ACC112 (cell line): ENCODE results near the gene PTPRJ.
"Not testable (repeated sequence)": the region's sequence is repeated elsewhere in the genome, so short reads cannot be mapped to it uniquely, and the experiment has no call there.

Experiments used
- H2AFZ ChIP-seq: fragments of 200-600 bp; sonication (generic); one replicate; pipeline ENCODE4 v1.6.0; 2017; ENCODE audit warnings: antibody characterized with exemption, low read length; ENCODE audit not compliant: unreplicated experiment
- H3K27ac ChIP-seq: fragments of 200-600 bp; sonication (generic); 2 replicates; pipeline ENCODE4 v1.5.1; 2014; ENCODE audit warnings: low read depth, mild to moderate bottlenecking, antibody characterized with exemption, low read length, moderate library complexity
- H3K27me3 ChIP-seq: fragments of 200-600 bp; sonication (generic); 2 replicates; pipeline ENCODE4 v1.6.1; 2014; ENCODE audit warnings: mild to moderate bottlenecking, antibody characterized with exemption, low read length, moderate library complexity, mixed read lengths; ENCODE audit not compliant: insufficient read depth
- H3K36me3 ChIP-seq: fragments of 200-600 bp; sonication (generic); 2 replicates; pipeline ENCODE4 v1.6.1; 2016; ENCODE audit warnings: mild to moderate bottlenecking, antibody characterized with exemption, low read length, moderate library complexity, mixed read lengths; ENCODE audit not compliant: insufficient read depth
- H3K4me1 ChIP-seq: fragments of 200-600 bp; sonication (generic); one replicate; pipeline ENCODE4 v1.6.1; 2016; ENCODE audit warnings: low read length, mixed read lengths; ENCODE audit not compliant: insufficient read depth, unreplicated experiment, control insufficient read depth
- H3K4me3 ChIP-seq: fragments of 200-600 bp; sonication (generic); 2 replicates; pipeline ENCODE4 v1.5.1; 2014; ENCODE audit warnings: mild to moderate bottlenecking, low read depth, low read length
- H3K79me2 ChIP-seq: fragments of 200-600 bp; sonication (generic); one replicate; pipeline ENCODE4 v1.6.0; 2016; ENCODE audit warnings: low read length; ENCODE audit not compliant: control insufficient read depth, unreplicated experiment, insufficient read depth

Gene PTPRJ

DNA sequence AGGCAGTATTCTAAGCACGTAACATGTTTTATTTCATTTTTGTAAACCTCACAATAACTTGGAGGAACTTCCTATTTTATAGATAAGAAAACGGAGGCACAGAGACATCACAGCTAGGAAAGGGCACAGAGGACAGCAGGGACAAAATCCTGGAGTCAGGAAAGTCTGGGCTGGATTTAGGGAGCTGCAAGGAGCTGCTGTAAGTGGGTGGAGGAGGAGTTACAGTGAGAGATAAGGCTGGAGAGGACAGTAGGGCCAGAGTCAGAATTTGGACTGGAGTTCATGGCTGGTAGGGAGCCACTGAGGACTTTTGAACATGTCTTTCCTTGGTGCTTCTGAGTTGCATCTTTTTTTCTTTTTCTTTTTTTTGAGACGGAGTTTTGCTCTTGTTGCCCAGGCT, 32.2 kb upstream of the PTPRJ start:
- no peaks in the 10 kb centered on the region for H3K27me3 ChIP-seq
- no peak overlapping the region for H3K4me3 ChIP-seq
- H3K79me2 ChIP-seq = no peaks in the 10 kb centered on the region
- peak overlapping the region; percentile 19; the same call in 1 of the 2 replicates for H3K27ac ChIP-seq
- H3K36me3 ChIP-seq = no peaks in the 10 kb centered on the region
- H2AFZ ChIP-seq = no peak overlapping the region
- H3K4me1 ChIP-seq = peaks cover 34% of the 10 kb centered on the region

GRCh38 chr11:47949001-47949675, 31.2 kb upstream of the PTPRJ start:
- not testable (repeated sequence) for H3K36me3 ChIP-seq, H3K79me2 ChIP-seq
- peaks cover 31% of the 10 kb centered on the region for H3K4me1 ChIP-seq

GRCh38 chr11:47950396-47950795, 30.0 kb upstream of the PTPRJ start:
- Histone ChIP-seq H3K27me3 (no peaks in the 10 kb centered on the region), H3K79me2 (no peaks in the 10 kb centered on the region), H3K4me1 (peaks cover 22% of the 10 kb centered on the region), H2AFZ (peak overlapping the region; percentile 43), H3K36me3 (no peaks in the 10 kb centered on the region), H3K4me3 (no peak overlapping the region), H3K27ac (no peak overlapping the region)

More at GRCh38 chr11:47949001-47949675, 31.2 kb upstream of the PTPRJ start:
- H2AFZ ChIP-seq, H3K27me3 ChIP-seq, H3K4me3 ChIP-seq, H3K27ac ChIP-seq: not testable (repeated sequence)

DNA sequence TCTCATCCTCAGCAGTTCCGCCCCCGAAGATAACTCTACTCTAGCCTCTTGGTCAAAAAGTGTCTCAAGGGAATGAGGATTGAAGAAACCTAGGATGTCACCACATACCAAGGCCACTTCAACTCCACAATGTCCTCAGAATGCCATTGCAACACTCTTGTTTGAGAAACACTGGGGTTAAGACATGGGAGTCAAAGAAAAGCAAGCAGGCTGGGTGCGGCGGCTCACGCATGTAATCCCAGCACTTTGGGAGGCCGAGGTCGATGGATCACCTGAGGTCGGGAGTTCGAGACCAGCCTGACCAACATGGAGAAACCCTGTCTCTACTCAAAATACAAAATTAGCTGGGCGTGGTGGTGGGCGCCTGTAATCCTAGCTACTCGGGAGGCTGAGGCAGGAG, 28.9 kb upstream of the PTPRJ start:
- not testable (repeated sequence) for H2AFZ ChIP-seq, H3K27me3 ChIP-seq, H3K4me3 ChIP-seq, H3K27ac ChIP-seq, H3K79me2 ChIP-seq, H3K36me3 ChIP-seq
- peaks cover 15% of the 10 kb centered on the region for H3K4me1 ChIP-seq

DNA sequence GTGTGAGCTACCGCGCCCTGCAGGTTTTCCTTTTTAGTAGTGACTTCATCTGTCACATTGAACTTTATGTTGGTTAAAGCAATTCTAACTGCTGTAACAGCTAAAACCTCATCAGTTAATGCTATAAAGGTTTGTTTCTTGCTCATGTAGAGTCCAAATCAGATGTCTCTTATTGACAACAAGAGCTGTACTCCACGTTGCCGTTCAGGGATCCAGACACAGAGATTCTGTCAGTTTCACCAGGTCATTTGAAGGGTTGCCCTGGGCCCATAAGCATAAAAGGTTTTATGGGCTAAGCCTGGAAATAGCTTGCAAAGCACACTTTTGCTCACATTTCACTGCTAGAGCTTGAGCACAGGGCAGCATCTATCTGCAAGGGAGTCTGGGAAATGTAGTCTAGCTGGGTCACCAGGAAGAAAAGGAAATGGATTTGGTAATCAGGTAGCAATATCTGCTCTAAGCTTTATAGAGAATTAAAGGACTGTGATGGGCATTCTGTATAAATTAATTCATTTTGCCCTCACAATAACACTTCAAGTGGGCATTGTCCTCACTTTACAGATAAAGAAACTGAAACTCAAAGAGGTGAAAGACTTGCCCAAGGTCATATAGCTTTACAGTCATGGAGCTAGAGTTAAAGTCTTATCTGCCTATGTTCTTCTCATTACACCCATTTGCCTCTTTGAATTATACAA, 25.2 kb upstream of the PTPRJ start:
- no peaks in the 10 kb centered on the region for H3K27me3 ChIP-seq
- H3K4me3 ChIP-seq = no peak overlapping the region
- H3K4me1 ChIP-seq = no peaks in the 10 kb centered on the region
- no peaks in the 10 kb centered on the region for H3K79me2 ChIP-seq
- no peaks in the 10 kb centered on the region for H3K36me3 ChIP-seq
- H3K27ac ChIP-seq = no peak overlapping the region
- H2AFZ ChIP-seq = no peak overlapping the region

- Histone ChIP-seq H3K27me3 (no peaks in the 10 kb centered on the region), H3K27ac (no peak overlapping the region), H2AFZ (no peak overlapping the region), H3K79me2 (no peaks in the 10 kb centered on the region), H3K4me3 (no peak overlapping the region), H3K4me1 (no peaks in the 10 kb centered on the region), H3K36me3 (no peaks in the 10 kb centered on the region)
These were observed 20.3 kb upstream of the PTPRJ start for GRCh38 chr11:47960015-47960414.

DNA sequence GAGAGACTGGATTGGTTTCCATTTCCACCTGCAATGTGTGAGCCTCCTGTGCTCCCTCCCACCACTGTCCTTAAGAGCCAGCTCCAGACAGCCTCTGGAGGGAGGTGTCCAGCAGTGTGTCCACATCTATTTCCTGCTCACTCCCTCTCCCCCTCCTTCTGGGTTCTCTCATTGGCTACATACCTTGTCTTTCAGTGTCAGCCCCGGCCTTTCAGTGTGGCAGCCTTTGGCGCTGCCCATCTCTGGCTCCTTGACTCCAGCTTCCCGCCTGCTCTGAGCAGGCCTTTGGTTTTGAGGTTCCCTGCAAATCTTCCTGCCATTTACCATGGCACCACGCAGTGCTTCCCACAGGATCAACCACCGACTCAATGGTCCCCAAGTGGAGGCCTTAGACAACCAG, 19.0 kb upstream of the PTPRJ start:
- Histone ChIP-seq H3K4me1 (no peaks in the 10 kb centered on the region), H3K27ac (no peak overlapping the region), H3K36me3 (no peaks in the 10 kb centered on the region), H3K27me3 (no peaks in the 10 kb centered on the region), H2AFZ (no peak overlapping the region), H3K79me2 (no peaks in the 10 kb centered on the region), H3K4me3 (no peak overlapping the region)

DNA sequence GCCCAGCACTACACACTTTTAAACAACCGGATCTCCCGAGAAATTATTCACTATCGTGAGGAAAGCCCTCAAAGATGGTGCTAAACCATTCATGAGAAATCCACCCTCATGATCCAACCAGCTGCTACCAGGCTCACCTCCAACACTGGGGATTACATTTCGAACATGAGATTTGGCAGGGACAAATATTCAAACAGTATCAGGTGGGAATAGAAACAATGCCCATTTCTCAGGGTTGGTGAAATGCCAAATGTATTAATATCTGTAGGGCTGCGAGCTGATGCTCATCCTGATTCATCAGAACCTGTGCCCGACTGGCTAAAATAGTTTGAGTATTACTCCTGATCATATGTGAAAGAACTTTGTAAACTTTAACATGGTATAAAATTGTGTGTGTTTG, 15.8 kb upstream of the PTPRJ start:
- Histone ChIP-seq H3K4me1 (peaks cover 3% of the 10 kb centered on the region), H3K27me3 (no peaks in the 10 kb centered on the region), H3K4me3 (no peak overlapping the region), H2AFZ (no peak overlapping the region), H3K27ac (no peak overlapping the region), H3K79me2 (no peaks in the 10 kb centered on the region), H3K36me3 (no peaks in the 10 kb centered on the region)

GRCh38 chr11:47967577-47968525, 12.5 kb upstream of the PTPRJ start:
- H3K4me3 ChIP-seq = no peak overlapping the region
- peaks cover 3% of the 10 kb centered on the region for H3K4me1 ChIP-seq
- H3K79me2 ChIP-seq = no peaks in the 10 kb centered on the region
- H2AFZ ChIP-seq = no peak overlapping the region
- H3K27me3 ChIP-seq = no peaks in the 10 kb centered on the region
- H3K36me3 ChIP-seq = no peaks in the 10 kb centered on the region
- H3K27ac ChIP-seq = no peak overlapping the region

DNA sequence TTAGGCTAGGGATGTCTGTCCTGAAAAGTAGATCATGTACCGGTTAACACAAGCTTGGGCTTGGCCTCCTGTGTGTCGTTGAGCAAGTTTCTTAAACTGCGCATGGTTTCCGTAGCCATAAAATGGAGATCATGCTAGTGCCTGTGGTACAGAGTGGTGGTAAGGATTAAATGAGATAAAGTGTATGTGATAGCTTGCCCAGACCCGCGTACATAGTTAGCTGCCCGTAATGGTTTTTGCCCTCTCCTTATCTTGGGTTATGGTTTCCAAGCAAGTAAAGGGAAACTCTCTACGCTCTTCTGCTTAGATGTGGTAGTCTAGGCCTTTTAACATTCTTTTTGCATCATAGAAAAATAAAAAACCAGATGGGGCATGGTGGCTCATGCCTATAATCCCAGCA, 11.0 kb upstream of the PTPRJ start:
- H2AFZ ChIP-seq = no peak overlapping the region
- H3K4me1 ChIP-seq = peaks cover 14% of the 10 kb centered on the region
- no peaks in the 10 kb centered on the region for H3K36me3 ChIP-seq
- no peak overlapping the region for H3K27ac ChIP-seq
- H3K27me3 ChIP-seq = no peaks in the 10 kb centered on the region
- H3K79me2 ChIP-seq = no peaks in the 10 kb centered on the region
- H3K4me3 ChIP-seq = no peak overlapping the region
